D721Med (cell line): ENCODE data around the gene BLVRA.

Experiments
- DNase-seq: peaks from one replicate; pipeline ENCODE4 v3.0.0; 2011; ENCODE audit warnings: low spot score; ENCODE audit not compliant: insufficient read length
- FAIRE-seq: peaks from 2 replicates; lab custom pipeline; 2011; peaks lifted over from hg19 to GRCh38; lab: Jason Lieb, UNC
- CTCF ChIP-seq: IDR thresholded peaks from 2 replicates; pipeline ENCODE4 v1.5.1; 2012; ENCODE audit warnings: mild to moderate bottlenecking, control low read depth; ENCODE audit not compliant: insufficient read depth; ENCODE audit errors: missing control alignments

Gene BLVRA

GRCh38 chr7:43758822-43759683 lies 573 bp downstream of the BLVRA start:
- FAIRE-seq (no peak), DNase-seq (no peak)
- no peak for TF ChIP-seq CTCF

GRCh38 chr7:43760861-43761260 lies 2.4 kb downstream of the BLVRA start:
- FAIRE-seq: no peak
- TF ChIP-seq CTCF: no peak

GRCh38 chr7:43761382-43761781 lies 2.9 kb downstream of the BLVRA start:
- no peak for TF ChIP-seq CTCF
- FAIRE-seq (no peak), DNase-seq (no peak)

More at GRCh38 chr7:43760861-43761260, 2.4 kb downstream of the BLVRA start:
- DNase-seq: no peak

- FAIRE-seq (no peak), DNase-seq (no peak)
- no peak for TF ChIP-seq CTCF
Measured at GRCh38 chr7:43761938-43762692, 3.6 kb downstream of the BLVRA start.

GRCh38 chr7:43763183-43763582 lies 4.7 kb downstream of the BLVRA start:
- FAIRE-seq (no peak), DNase-seq (no peak)
- no peak for TF ChIP-seq CTCF

- no peak for TF ChIP-seq CTCF
- FAIRE-seq (no peak), DNase-seq (no peak)
Measured at GRCh38 chr7:43764039-43764761, 5.7 kb downstream of the BLVRA start.
